A549 treated with CORT108297 at 1 μM for 4 hours (cell line): ENCODE measurements around the gene IER2. TPM values are rescaled to one million over a fixed set of nuclear protein-coding genes. Genes with fewer than 3 reads are reported as not detected.

ENCODE experiments used
- total RNA-seq: library from RNA; stranded (reverse); fragments of 200-300 nt; extraction: Qiagen RNA extraction; gene quantifications from 5 replicates; pipeline ENCODE4 v1.2.3, GENCODE V29; 2022

Gene IER2, protein sequence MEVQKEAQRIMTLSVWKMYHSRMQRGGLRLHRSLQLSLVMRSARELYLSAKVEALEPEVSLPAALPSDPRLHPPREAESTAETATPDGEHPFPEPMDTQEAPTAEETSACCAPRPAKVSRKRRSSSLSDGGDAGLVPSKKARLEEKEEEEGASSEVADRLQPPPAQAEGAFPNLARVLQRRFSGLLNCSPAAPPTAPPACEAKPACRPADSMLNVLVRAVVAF
- 52.6 to 79.7 TPM (median 65.9 TPM) in 5 replicates for total RNA-seq

DNA sequence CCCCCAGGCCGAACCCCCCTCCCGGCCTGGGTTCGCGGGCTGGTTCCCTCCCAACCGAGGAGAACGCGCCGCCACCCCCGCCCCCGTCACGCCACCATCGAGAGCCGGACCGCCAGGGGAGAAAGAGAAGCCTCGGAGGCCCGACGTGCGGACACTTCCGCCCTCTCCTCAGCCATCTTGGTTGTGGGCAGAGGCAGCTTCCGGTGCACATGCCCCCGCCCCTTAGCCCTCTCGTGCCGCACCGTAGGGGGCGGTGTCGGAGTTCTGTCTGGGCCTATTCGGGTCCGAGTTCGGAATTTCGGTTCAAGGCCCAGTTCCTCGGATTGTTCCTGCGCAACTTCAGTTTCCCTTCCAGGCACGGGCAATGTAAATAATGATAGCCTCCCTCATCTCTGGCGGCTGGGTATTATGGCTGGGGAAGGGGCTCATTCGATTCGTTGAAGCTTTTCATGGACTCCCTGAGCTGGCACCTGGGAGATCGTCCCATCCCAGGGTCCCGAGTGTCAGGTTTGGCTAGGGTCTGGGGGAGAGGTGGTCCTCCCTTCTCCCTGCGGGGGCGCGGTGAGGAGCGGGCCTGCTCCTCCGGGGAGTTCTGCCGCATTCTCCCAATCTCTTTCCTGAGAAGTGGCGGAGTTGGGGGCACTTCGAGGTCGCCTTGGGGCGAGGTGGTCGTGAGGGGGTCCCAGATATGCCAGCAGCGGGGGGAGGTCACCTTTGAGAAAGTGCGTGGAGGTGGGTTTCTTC is at the start of gene IER2, which contains the start of gene STX10:
IER2 (plus strand) TSS at position 225 of the 744 bp plus-strand sequence. CDS start 2,776 bp downstream, outside the sequence.
STX10 (minus strand) TSS at position 189 of the 744 bp plus-strand sequence. CDS start 202 bp downstream, outside the sequence.

DNA sequence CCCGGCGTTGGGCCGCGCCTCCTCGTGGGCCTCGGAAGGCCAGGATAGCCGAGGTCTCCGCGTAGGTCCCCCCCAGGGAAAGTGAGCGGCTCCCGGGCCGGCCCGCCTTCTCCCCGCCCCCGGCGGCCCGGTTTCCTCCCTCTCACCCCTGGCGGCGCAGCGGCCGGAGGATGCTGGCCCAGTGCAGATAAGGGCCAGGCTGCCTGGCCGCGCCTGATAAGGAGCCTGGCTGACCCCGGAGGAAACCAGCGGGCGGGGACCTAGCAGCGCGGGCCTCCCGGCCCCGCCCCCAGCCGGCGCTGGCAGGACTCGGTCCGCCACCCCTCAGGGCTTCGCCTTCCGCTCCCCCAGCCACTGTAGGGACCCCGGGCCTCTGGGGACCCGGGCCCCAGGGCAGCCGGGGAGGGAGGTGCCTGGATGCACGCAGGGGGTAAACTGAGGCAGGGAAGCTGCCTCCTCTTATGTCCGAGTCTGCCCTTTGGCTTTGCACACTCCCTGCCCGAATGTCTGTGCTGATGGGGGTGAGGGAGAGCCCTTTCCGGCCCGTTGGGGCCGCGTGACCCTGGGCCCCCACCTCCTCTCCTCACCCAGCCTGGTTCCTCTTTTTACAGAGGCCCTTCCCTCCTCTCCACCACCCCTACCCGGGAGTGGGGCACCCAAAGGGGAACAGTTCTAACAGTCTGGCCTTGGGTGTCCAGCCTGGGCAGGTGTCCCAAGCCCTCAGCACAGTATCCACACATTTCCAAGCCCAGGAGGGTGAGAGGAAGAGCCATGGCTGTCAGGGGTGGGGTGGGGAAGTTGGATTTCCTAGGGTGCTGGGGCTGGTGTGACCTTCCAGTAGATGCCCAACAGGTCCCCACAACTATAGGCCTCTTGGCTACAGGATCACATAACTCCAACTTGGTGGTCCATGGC is 47.3 kb upstream of the IER2 start, which contains the start of gene LYL1:
LYL1 (minus strand) TSS at position 193 of the 915 bp plus-strand sequence. CDS start 1,687 bp downstream, outside the sequence.

DNA sequence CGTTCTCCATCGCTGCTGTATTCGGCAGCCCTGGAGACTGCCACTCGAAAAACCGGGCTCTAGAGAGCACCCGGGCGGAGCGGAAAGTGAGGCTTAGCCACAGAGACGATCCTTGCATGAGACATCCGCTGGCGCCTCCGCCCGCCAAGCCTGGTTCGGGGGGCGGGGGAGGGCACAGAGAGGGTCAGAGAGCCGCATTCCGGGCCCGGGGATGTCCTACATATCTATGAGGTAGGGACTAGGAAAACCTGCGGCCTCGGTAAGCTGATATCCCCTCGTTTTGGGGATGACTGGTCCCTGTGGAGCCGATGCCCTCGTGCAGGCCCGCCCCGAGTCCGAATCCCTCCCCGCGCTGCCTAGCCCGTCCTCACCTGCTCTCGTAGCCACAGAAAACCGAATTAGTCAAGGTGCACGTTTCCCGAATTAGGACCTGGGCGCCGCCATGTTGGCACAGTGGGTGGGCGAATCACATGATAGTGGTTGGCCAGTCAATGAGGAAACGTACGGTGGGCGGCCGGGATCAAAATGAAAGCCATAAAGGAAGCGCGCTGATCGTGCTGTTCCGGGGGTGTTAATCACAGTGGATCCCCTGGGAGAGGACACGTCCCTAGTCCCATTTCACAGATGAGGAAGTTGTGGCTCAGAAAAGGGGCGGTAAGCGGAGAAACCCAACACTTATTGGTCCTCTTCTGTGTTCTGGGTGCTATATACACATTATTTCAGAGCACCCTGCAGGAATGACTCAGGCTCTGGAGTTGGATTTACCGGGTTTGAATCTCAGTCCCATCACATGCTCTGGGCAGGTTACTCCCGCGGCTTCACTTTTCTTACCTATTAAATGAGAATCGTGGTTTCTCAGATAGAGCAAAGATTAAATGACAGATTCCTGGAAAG is 33.7 kb upstream of the IER2 start, which contains the start of gene TRMT1:
TRMT1 (minus strand) TSS at position 459 of the 894 bp plus-strand sequence; CDS start at position 118, 341 bp downstream.

DNA sequence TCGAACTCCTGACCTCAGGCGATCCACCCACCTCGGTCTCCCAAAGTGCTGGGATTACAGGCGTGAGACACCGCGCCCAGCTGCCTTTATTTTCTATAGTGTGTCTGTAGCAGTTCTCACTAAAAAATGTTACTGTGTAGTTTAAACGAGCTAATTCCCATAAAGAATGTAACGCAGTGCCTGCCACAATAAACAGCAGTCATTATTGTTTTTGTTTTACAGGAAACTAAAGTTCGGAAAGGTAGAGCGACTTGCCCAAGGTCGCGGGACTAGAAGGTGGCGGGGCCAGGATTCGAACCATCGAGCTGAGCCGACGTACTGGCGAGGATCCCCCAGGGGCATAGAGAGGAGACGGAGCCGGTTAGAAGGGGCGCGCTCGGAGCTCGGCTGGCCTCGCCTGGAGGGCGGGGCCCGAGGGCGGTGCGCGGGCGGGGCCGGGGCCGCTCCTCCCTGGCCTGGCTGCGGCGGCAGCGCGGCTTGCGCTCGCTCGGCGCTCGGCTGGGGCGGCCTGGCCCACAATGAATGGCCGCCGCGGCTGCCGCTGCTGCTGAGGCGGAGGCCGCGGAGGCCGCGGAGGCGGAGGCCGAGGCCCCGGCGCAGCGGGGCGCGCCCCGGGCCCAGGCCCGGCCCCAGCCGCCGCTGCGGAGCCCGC is 32.3 kb upstream of the IER2 start, which contains the start of gene NACC1:
NACC1 (plus strand) TSS at position 493 of the 652 bp plus-strand sequence. CDS start 16,944 bp downstream, outside the sequence.

Other genes with a start within 250 kb of the IER2 start
- 0.28 to 0.70 TPM (median 0.38 TPM) in 5 replicates for gene SYCE2, start 231.1 kb upstream of the IER2 start, total RNA-seq
- gene FARSA, start 216.7 kb upstream of the IER2 start, total RNA-seq, result 75.2 to 82.8 TPM (median 78.2 TPM) in 5 replicates
- gene CALR, start 211.8 kb upstream of the IER2 start, total RNA-seq, result 507 to 554 TPM (median 516 TPM) in 5 replicates
- 70.7 to 86.3 TPM (median 80.4 TPM) in 5 replicates for gene RAD23A, start 204.5 kb upstream of the IER2 start, total RNA-seq
- 30.1 to 58.7 TPM (median 54.9 TPM) in 5 replicates for gene GADD45GIP1, start 193.2 kb upstream of the IER2 start, total RNA-seq
- 0.03 to 0.08 TPM (median 0.06 TPM) in 5 replicates for gene DAND5, start 180.8 kb upstream of the IER2 start, total RNA-seq
- 3.3 to 5.1 TPM (median 4.6 TPM) in 5 replicates for gene NFIX, start 154.9 kb upstream of the IER2 start, total RNA-seq
- 0.61 to 1.0 TPM (median 0.85 TPM) in 5 replicates for gene LYL1, start 47.6 kb upstream of the IER2 start, total RNA-seq
- gene TRMT1, start 33.7 kb upstream of the IER2 start, total RNA-seq, result 38.1 to 45.9 TPM (median 40.7 TPM) in 5 replicates
- gene NACC1, start 32.1 kb upstream of the IER2 start, total RNA-seq, result 31.3 to 44.9 TPM (median 41.3 TPM) in 5 replicates
- 44.6 to 61.5 TPM (median 57.6 TPM) in 5 replicates for gene STX10, start within 50 bp of the IER2 start, total RNA-seq